Measurements from ENCODE around the gene KRTAP9-1.
"Not testable (repeated sequence)": the region's sequence is repeated elsewhere in the genome, so short reads cannot be mapped to it uniquely, and the experiment has no call there.

KRTAP9-1 gene

GRCh38 chr17:41212524-41213169, 23.0 kb downstream of the KRTAP9-1 start:
- no peak overlapping the region for H3K4me3 ChIP-seq (ENCODE audit: low read depth, low read length)
- no peak for TF ChIP-seq CTCF (IDR thresholded peaks at IDR 0.05; ENCODE audit: borderline replicate concordance, insufficient read depth, low read depth, low read length)

GRCh38 chr17:41215681-41216080, 26.0 kb downstream of the KRTAP9-1 start:
- H3K4me3 ChIP-seq (ENCODE audit: low read depth, low read length) = no peak overlapping the region
- no peak for TF ChIP-seq CTCF (IDR thresholded peaks at IDR 0.05; ENCODE audit: borderline replicate concordance, insufficient read depth, low read depth, low read length)

GRCh38 chr17:41223821-41224220, 34.1 kb downstream of the KRTAP9-1 start:
- no peak for TF ChIP-seq CTCF (IDR thresholded peaks at IDR 0.05; ENCODE audit: borderline replicate concordance, insufficient read depth, low read depth, low read length)
- H3K4me3 ChIP-seq (ENCODE audit: low read depth, low read length) = no peak overlapping the region

GRCh38 chr17:41226051-41226450, 36.4 kb downstream of the KRTAP9-1 start:
- H3K4me3 ChIP-seq (ENCODE audit: low read depth, low read length) = no peak overlapping the region
- no peak for TF ChIP-seq CTCF (IDR thresholded peaks at IDR 0.05; ENCODE audit: borderline replicate concordance, insufficient read depth, low read depth, low read length)

GRCh38 chr17:41226598-41227095, 37.0 kb downstream of the KRTAP9-1 start, which contains the start of gene KRTAP9-2:
TSS of gene KRTAP9-2 (plus strand) at chr17:41226648. CDS start at chr17:41226655, 7 bp downstream.
- not testable (repeated sequence) for H3K4me3 ChIP-seq (ENCODE audit: low read depth, low read length)

GRCh38 chr17:41230094-41230493, 40.4 kb downstream of the KRTAP9-1 start:
- no peak for TF ChIP-seq CTCF (IDR thresholded peaks at IDR 0.05; ENCODE audit: borderline replicate concordance, insufficient read depth, low read depth, low read length)

GRCh38 chr17:41231731-41232130, 42.0 kb downstream of the KRTAP9-1 start:
- TF ChIP-seq CTCF (IDR thresholded peaks at IDR 0.05; ENCODE audit: borderline replicate concordance, insufficient read depth, low read depth, low read length) = no peak

More at GRCh38 chr17:41230094-41230493, 40.4 kb downstream of the KRTAP9-1 start:
- H3K4me3 ChIP-seq (ENCODE audit: low read depth, low read length) = no peak overlapping the region

DNA sequence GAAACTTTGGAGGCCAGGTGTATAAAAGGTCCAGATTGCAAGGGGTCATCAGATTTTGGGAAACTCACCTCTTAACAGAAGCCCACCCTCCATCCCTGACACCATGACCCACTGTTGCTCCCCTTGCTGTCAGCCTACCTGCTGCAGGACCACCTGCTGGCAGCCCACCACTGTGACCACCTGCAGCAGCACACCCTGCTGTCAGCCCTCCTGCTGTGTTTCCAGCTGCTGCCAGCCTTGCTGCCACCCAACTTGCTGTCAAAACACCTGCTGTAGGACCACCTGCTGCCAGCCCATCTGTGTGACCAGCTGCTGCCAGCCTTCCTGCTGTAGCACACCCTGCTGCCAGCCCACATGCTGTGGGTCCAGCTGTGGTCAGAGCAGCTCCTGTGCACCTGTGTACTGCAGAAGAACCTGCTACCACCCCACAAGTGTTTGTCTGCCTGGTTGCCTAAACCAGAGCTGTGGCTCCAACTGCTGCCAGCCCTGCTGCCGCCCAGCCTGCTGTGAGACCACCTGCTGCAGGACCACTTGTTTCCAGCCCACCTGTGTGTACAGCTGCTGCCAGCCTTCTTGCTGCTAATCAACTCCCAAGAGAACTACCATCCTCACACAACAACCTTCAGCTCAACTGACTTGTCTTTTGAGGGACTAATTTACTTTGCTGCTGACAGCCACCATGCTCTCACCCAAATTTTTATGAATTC, 42.9 kb downstream of the KRTAP9-1 start, which contains the start of gene KRTAP9-3:
KRTAP9-3 (plus strand) TSS at position 51 of the 707 bp plus-strand sequence; CDS start at position 104, 53 bp downstream.
- H3K4me3 ChIP-seq (ENCODE audit: low read depth, low read length) = not testable (repeated sequence)

More at GRCh38 chr17:41231731-41232130, 42.0 kb downstream of the KRTAP9-1 start:
- H3K4me3 ChIP-seq (ENCODE audit: low read depth, low read length) = no peak overlapping the region

DNA sequence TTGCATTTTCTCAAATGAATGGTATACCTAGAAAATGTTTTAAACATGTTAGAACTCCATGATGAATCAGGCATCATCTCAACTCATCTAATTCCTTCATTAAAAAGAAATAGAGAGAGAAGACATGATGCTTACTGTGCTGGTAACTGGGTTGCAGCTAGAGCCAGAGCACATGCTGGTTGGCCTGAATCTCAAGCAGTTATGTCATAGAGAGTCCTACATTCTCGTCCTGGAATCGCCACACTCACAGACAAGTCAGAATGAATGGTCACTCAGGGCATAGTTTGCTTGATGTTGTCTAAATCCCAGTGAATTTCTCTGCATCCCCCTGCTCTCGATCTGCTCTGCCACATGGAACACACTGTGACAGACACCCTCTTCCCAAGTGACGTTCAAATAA, 47.4 kb downstream of the KRTAP9-1 start:
- not testable (repeated sequence) for H3K4me3 ChIP-seq (ENCODE audit: low read depth, low read length)

GRCh38 chr17:41237949-41238437, 48.3 kb downstream of the KRTAP9-1 start, which contains the start of gene KRTAP9-8:
TSS of gene KRTAP9-8 (plus strand) at chr17:41237999. CDS start at chr17:41238052, 53 bp downstream.
- not testable (repeated sequence) for H3K4me3 ChIP-seq (ENCODE audit: low read depth, low read length)

Data from GM12875 (cell line).